HG02763 (cell line): ENCODE data around the gene KIAA1217.

ENCODE experiments used
- ATAC-seq: cut with Tn5 transposase; IDR thresholded peaks from one replicate; pipeline ENCODE4 v1.9.1; 2021; ENCODE audit warnings: mild to moderate bottlenecking, moderate library complexity; ENCODE audit not compliant: unreplicated experiment

Gene KIAA1217

DNA sequence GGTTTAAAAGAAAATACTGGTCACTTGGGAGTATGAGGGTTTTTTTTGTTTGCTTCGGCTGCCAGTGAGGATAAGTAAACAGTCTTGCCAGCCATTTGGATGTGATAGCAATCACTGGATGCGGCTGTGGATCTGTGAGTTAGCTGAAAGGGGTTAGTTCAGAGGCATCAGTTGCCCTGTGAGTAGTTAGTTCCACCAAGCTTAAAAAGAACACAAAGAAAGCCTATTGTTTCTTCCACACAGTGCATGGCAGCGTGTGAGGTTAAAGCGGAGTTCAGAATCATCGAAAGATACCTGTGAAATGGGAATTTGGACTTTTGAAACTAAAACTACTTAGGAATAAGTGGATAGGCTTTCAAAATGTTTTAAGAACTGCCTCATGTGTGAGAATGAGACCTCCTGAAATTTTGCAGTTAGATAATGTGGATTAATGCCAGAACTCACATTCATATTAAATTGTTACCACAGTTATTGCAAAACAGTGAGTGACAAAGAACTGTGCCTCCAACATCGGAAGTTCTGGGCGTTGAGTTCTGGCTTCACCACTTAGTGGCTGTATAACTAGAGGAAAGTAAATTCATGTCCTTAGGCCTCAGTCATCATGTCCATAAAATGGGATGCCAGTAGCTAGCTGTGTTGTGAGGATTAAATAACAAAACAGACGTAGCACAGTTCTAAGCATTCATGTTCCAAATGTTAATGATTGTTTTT, 31.3 kb downstream of the KIAA1217 start:
- ATAC-seq = no peak

DNA sequence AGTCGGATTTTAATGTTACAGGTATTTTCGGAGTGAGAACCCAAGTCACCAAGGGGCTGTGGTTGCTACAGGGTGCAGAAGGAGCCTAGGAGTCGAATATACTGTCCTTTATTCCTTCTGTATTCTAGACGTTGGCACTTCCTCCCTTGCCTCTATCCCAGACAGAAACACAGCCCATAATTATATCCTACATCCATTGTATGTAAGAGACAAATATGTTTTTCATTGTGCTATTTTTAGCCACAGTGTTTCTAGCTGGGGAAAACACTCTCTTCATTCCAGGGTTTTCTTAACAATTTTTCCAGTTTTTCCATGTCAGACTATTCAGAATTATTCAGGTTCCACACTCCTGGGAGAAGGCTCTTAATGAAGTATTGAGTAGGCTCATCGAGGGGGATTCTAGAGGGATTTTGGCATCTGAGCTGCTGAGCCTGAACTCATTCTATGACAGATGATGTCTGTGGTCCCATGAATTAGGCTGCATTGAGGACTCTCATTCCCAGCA, 32.6 kb downstream of the KIAA1217 start:
- ATAC-seq = no peak

DNA sequence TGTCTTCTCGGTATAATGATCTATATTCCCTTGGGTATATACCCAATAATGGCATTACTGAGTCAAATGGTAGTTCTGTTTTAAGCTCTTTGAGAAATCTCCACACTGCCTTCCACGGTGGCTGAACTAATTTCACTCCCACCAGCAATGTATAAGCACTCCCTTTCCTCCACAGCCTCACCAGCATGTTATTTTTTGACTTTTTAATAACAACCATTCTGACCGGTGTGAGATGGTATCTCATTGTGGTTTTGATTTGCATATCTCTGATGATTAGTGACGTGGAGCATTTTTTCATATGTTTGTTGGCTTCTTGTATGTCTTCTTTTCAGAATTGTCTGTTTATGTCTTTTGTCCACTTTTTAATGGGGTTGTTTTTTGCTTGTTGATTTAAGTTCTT, 33.6 kb downstream of the KIAA1217 start:
- ATAC-seq = no peak

DNA sequence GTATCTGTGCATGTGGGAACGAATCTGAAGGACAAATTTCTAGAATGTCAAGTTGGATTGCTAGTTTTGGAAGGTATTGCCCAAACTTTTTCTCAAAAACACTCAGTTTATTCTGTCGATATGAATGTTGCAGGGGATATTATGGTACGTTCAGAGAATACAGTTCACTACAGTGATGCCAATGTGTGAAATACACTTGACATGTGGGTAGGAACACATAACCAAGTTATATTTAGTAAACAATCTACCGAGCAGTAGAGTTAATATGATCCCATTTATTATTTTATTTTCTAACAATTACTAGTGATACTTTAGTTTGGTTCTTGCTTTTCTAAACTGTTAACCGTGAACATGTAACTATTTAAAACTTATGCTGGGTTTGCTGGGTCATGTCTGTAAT, 37.4 kb downstream of the KIAA1217 start:
- ATAC-seq = no peak

DNA sequence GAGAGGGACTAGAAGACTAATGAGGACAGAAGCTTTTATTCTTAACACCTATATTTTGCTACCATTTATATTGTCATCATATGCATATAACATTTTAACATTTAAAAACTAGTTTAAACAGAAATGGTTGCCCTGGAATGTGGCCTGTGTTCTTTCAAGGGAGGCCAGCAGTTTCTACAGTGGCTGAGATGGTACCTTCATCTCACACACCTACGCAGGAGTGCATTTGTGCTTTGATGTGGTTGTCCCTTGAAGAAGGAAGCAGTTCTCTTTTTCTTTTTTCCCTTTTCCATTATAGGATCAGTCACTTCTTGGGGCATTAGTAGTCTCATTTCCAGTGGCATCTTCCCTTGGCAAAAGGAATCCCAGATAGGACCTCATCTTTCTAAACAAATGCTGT, 38.9 kb downstream of the KIAA1217 start:
- ATAC-seq = no peak

DNA sequence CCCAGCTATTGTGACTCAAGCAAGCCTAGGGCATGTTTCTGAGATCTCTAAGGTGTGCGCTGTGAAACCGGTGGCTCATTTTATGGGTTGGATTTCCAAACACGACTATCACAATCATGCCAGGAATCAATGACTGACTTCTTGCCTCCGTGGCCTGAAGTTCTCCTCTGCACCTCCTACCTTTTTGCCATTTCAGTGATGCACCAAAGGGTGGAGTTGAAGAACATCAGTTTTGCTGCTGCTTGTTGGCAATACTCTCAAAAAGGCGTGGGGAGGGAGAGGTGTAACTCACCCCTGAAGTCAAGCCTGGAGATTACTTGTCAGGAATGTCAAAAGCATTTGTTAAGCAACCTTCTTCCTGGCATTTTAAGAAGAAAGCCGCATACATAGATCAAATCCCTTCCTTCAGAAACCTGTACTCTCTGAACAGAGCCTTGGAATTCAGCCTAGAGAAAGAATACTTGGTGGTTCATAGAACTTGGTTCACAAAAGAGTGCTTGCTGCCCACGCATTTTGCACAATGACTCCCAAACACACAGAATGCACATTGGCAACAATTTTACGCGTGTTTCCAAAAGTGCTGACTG, 41.0 kb downstream of the KIAA1217 start:
- ATAC-seq = no peak

DNA sequence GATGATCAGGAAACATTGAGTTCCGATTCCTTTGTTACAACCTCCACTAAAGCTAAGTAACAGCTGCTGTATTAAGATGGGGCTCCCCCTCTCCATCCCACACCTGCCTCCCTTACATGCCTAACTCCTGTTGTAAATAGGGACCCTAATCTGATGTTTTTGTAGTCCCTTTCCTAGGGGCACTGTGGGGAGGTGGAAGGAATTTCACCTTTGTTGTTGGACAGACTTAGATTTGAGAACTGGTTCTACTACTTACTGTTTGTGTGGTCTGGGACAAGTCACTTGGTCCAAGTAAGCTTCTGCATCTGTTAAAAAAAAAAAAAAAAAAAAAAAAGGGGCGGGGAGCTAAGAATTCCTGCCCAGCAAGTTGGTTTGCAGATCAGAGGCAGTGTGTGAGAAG, 42.6 kb downstream of the KIAA1217 start:
- ATAC-seq = no peak

DNA sequence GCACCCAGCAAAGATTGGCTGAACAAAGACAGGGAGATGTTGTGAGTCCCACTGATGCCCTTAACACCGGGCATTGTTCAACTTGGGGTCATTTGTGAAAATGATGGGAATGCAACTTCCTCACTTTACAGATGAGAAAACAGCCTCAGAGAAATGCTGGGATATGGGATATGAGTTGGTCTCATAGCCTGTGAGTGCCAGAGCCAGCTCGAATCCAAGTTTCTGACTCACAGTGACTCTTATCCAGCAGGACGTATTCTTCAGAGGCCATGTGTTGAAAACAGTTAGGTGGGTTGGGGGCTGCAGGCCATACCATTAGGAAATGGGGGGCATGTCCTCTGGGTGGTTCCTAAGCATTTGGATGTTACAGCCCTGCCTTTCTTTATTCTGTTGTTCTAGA, 45.2 kb downstream of the KIAA1217 start:
- no peak for ATAC-seq

DNA sequence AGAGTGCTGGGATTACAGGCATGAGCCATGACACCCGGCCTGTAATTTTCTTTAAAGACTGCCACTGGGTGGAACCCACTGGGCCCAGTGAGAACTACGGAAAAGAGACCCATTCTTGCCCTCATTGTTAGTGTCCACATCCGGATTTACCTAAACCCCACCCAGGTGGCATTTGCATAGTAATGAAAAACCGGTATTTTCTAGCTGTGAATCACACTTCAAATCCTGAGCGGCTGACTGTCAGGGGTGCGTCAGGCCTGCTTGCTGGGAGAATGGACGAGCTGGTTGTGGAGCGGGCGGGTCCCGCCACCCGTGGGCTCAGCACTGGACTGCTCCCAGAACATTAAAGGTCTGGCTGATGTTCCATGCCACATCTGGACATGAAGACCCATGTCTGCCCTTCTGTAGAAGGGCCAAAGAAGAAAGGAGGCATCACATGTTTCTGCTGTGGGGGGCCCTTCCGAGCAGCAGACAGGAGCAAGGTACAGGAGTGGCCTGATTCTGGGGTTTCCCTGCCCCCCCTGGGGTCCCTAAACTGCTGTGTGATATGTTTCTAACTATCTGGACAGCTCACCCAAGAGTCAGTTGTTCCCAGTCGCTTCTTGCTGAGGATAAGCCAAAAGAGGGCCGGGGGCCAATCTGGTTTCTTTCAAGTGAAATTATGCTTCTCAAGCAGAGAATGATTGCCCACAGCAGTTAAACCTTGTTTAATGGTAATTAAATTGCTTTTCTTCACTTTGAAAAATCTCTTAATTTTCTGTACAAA, 46.4 kb downstream of the KIAA1217 start:
- no peak for ATAC-seq

DNA sequence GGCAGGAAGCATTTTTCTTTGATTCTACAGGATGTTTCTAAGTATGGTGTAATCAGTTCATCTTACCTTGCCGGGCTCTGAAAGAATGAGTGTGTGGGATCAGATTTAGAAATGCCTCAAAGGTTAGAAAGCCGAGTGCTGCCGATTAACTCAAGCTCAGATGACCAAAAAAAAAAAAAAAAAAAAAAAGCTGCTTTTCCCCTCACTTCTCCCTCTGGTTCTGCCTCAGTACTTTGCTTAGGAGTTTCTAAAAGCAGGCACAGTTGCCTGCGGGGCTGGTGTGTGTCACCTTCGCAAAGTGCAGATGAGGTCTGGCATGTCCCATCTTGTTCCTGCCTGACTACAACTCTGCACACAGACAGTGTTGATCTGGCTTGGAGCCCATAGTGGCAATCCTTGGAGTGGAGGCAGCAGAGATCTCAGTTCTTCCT, 47.0 kb downstream of the KIAA1217 start:
- no peak for ATAC-seq

DNA sequence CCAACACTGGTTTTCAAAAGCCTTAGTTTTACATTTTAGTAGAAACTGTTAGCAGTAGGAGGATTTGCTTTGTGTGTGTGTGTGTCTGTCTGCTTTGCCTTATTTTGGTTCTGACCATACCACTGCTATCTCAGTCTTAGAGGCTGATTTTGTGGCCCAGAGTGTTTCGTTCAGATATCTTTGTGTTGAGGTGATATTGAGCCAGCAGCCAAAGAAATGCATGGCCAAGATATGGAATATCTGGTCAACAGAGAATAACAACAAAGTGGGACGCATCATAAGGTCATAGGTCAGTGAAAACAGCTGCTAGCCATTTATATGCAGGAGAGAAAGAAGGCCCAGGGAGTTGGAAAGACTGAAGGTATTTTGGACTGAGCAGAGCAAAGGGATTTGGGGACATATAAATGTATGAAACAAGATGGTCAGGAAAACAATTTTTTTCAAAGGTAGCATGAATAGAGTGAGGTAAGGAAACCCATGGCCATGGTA, 47.7 kb downstream of the KIAA1217 start:
- no peak for ATAC-seq

DNA sequence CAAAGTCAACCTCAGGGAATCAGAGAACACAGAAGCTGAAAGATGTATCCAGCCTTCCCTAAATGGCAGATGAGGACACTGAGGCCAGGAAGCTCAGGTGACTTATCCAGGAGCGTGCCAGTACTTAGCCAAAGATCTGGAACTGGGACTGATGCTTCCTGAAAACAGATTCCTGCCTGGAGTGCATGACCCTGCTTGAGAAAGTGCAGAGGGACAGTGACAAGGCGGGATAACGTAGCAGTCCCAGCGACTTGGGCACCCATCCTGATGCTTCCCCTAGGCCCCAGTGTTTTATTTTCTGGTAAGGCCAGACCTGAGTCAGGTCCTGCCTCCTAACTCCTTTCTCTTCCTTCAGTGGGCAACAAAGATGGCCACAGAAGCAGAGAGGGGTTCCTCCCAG, 48.6 kb downstream of the KIAA1217 start:
- no peak for ATAC-seq

DNA sequence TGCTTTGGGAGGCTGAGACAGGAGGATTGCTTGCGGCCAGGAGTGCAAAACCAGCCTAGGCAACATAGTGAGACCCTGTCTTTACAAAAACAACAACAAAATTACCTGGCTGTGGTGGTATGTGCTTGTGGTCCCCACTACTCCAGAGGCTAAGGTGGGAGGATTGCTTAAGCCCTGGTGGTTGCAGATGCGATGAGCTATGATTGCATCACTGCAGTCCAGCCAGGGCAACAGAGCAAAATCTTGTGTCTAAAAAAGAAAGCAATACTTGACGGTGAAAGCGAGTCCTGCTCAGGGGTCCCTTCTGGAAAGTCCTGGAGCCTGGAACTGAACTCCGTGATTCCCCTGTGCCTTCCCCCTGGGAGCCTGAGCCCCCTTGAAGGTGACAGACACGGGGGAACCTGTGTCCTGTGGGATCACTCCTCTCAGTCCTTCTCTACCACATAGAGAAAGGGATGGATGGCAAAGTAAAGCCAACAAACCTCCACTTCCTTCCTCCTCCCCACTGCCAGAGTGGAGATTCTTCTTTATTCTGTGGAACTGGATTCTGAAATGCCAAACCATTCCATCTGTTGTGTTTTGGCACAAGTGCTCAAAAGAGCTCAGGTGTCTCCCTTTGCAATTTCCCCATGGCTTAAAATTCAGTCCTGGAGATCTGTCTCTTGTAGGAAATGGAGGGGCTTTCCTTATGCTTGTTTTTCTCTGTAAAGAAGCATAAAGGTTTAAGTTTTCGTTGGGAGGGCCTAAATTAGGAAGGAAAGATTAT, 50.6 kb downstream of the KIAA1217 start:
- no peak for ATAC-seq

DNA sequence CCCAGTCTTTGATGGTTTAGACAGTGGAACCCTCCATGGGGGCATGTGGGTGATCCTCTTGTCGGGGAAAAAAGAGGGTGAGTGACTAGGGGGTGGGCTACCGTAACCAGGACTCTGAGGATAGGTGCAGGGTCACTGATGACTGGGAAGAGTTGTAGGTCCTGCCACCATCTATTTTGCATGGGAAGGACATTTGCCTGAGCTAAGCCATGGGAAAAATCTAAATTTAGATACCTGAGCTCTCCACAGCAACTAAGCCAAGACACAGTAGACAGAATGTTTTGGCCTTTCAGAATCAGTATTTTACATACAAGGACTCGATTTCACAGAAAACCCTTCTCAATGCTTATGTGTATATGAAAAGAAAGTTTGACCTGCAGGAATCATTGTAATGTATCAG, 52.7 kb downstream of the KIAA1217 start:
- ATAC-seq = no peak

DNA sequence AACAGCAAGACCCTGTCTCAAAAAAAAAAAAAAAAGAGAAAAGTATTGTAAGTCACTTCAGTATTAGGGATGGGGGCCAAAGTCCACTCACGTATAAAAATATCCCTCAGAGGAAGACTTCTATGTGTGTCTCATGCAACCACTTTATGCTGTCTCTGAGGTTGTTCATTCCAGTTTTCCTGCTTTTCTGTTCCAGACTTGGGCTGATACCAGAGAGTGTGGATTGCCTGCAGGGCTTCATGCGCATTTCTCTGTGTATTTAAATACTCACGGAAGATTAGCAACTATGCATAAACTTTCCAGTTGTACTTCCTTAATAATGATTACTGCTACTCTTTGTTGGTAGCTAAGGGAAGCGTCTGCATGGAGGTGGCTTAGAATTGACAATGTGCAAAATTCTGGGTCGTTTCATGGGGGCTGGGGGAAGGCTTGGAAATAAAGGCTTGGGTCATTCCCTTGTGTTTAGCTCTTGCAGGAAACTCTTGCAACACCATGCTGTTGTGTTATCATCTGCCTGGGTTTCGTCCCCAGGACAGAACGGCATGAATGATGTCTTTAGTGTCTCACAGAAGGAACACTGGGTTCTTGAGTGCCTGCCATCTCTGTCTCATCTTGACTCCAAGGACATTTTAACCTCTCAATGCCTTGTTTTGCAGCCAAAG, 54.1 kb downstream of the KIAA1217 start:
- no peak for ATAC-seq

DNA sequence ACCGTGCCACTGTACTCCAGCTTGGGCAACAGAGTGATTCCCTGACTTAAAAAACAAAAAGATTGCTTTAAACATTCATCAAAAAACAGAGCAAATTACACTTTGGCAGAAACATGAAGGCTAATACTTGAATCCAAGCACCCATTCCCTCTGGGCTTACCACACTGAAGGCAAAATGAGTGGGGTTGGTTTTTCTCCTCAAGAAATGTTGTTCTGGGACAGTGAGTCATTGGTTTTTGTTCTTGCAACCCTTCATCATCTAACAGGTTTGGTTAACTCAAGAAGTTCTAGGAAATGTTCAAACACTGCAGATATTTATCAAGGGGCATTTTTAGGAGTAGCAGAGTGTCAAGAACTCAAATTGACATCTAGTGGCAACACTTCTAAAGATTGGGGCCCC, 60.5 kb downstream of the KIAA1217 start:
- no peak for ATAC-seq

DNA sequence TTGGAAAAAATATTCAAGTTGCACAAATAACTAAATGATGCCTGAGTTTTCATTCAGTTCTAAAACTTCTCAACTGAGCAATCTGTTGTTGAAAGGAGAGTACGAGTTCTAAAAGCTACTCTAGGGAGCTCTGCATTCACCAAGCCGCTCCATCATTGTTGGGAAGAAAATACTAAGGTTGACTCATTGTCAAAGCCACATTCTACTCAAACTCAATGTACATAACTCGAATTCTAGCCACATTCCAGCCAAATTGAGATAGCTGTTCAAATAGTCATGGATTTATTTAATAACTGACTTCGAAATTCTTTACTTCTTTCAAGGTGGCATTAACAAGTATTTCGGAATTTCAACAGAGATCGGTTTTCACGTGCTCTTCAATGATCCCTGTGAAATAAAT, 63.4 kb downstream of the KIAA1217 start:
- ATAC-seq = no peak

DNA sequence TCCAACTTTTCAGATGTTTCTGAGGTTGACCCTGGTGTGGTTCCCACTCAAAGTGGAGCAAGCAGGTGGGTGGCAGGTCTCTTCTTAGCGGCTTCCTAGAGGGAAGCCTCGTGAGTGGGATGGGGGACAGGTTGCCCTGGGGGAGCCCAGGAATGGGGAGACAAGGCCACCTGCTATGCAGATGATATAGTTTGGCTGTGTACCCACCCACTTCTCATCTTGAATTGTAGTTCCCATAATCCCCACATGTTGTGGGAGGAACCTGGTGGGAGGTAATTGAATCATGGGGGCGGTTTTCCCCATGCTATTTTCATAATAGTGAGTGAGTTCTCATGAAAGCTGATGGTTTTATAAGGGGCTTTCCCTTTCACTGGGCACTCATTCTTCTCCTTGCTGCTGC, 68.3 kb downstream of the KIAA1217 start:
- no peak for ATAC-seq

DNA sequence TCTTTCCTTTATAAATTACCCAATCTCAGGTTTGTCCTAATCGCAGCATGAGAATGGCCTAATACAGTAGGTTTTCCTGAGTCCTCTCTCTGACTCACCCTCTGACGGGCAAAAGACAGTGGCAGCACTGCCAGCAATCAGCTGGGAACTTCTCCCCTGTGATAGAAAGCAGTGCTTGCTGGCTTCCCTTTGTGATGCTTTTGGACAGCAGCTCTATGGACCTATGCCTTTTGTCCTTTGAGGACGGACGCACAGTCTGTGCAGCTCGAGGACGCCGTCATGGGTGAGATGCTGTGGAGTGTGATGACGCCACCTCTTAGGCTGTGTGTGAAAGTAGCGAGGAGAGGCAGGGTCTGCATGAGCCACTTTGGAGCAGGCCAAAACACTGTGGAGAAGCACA, 68.8 kb downstream of the KIAA1217 start:
- ATAC-seq = no peak

DNA sequence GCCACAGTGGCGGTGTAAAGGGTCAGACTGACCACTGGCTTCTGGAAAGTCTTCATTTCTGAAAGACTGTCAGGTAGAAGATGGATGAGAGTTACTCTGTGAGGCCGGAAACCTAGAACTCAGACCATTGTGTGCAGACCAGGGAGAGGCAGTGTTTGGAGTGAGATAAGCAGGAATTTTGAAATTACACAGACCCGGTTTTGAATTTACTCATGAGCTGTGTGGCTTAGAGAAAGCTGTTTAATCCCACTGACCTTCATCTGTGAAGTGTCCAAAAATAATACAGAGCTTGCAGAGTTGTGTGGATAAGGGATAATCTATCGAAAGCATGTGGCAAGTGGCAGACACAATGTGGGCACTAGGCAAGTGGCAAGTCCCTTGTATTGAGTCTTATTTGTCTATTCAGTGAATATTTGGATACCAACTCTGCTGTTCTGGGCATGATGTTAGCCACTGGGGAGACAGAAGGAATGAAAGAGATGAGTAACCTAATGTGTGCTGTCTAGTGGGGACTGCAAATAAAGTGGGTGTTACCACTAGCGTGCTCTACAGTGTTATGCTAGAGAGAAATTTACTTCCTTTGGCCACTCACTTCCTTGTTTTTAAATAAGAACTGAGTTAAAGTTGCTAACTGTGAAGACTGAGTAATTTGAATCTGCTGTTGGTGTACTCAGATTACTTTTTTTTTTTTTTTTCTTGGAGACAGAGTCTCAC, 69.4 kb downstream of the KIAA1217 start:
- no peak for ATAC-seq
